Measurements from ENCODE around the gene TMEM184B.

- TF ChIP-seq POLR2A (IDR thresholded peaks at IDR 0.05) (no peak), CTCF (IDR thresholded peaks at IDR 0.05) (no peak)
Measured at GRCh38 chr22:38294193-38294592, 21.4 kb upstream of the TMEM184B start.
